ENCODE measurements around the gene SYNPR.

GRCh38 chr3:63639806-63640205 lies 361.7 kb downstream of the SYNPR start:
- TF ChIP-seq, protein P1, sequence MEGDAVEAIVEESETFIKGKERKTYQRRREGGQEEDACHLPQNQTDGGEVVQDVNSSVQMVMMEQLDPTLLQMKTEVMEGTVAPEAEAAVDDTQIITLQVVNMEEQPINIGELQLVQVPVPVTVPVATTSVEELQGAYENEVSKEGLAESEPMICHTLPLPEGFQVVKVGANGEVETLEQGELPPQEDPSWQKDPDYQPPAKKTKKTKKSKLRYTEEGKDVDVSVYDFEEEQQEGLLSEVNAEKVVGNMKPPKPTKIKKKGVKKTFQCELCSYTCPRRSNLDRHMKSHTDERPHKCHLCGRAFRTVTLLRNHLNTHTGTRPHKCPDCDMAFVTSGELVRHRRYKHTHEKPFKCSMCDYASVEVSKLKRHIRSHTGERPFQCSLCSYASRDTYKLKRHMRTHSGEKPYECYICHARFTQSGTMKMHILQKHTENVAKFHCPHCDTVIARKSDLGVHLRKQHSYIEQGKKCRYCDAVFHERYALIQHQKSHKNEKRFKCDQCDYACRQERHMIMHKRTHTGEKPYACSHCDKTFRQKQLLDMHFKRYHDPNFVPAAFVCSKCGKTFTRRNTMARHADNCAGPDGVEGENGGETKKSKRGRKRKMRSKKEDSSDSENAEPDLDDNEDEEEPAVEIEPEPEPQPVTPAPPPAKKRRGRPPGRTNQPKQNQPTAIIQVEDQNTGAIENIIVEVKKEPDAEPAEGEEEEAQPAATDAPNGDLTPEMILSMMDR (conservative IDR thresholded peaks at IDR 0.05; ENCODE audit: low read depth, low read length) = no peak
- no peak for TF ChIP-seq EZH2 (IDR thresholded peaks at IDR 0.05; ENCODE audit: low read length, unreplicated experiment)

Measured in PC-3 (cell line).